Muscle of leg (tissue), 11 donors: ENCODE measurements around the gene CPSF3. TPM values are rescaled to one million over a fixed set of nuclear protein-coding genes. Genes with fewer than 3 reads are reported as not detected.
"Not testable (repeated sequence)": the region's sequence is repeated elsewhere in the genome, so short reads cannot be mapped to it uniquely, and the experiment has no call there.

Experiments
- DNase-seq: peaks from one replicate; pipeline ENCODE4 v3.0.0; 2013
- H3K27ac ChIP-seq: one replicate; pipeline ENCODE4 v1.5.1; 2013; ENCODE audit warnings: mild to moderate bottlenecking, low read length, control low read depth
- H3K27me3 ChIP-seq: one replicate; pipeline ENCODE4 v1.6.1; 2013; ENCODE audit warnings: low read length; ENCODE audit not compliant: control insufficient read depth, insufficient read depth
- H3K36me3 ChIP-seq: one replicate; pipeline ENCODE4 v1.6.1; 2013; ENCODE audit warnings: low read length; ENCODE audit not compliant: control insufficient read depth, insufficient read depth
- H3K4me1 ChIP-seq: one replicate; pipeline ENCODE4 v1.6.1; 2013; ENCODE audit warnings: low read length; ENCODE audit not compliant: control insufficient read depth, insufficient read depth
- H3K4me3 ChIP-seq: one replicate; pipeline ENCODE4 v1.5.1; 2013; ENCODE audit warnings: low read length, control low read depth
- H3K9me3 ChIP-seq: replicated peaks from 2 replicates; pipeline ENCODE4 v1.6.1; 2013; ENCODE audit warnings: low read depth, low read length; ENCODE audit not compliant: control insufficient read depth
- WGBS: methylation state at CpG from one replicate; pipeline ENCODE4 v1.1.5; 2013; ENCODE audit warnings: missing lambda C conversion rate; ENCODE audit not compliant: insufficient coverage; 5-methylcytosine and 5-hydroxymethylcytosine counted together
- polyA plus RNA-seq, 8 donors: library from polyadenylated mRNA; unstranded; fragments of 120-200 nt; gene quantifications; one replicate each; pipeline versions ENCODE4 v1.2.1 to v1.2.3, GENCODE V29; 2013; ENCODE audit warnings: inconsistent platforms in 1 of 8, low replicate concordance in 1 of 8; ENCODE audit not compliant: insufficient read length in 8 of 8, insufficient read depth in 1 of 8
- total RNA-seq: library from RNA; stranded (reverse); fragments of 120-200 nt; gene quantifications from one replicate; pipeline ENCODE4 v1.2.4, GENCODE V29; 2013

Gene CPSF3
- total and polyA plus RNA-seq, 9 donors, result 31.3 to 37.8 (median 34.9) TPM

DNA sequence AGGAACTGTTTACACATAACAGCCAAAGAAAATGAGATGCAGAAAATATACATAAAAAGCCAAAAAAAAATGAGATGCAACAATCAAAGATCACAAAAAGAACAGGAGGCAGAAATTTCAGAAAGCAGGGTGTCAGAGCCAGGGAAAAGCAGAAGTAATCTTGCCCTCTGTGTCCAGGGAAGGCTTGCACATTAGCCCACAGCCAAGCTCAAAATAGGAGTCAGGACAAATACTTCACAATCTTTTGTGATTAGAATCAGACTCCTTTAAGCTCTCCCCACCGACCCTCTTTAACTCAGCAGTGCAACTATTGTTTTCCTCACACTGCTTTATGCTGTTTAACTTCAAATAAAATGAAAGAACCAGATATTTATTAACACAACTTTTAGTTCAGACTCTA, 85.5 kb downstream of the CPSF3 start:
- H3K36me3 ChIP-seq, result peaks cover 31% of the 10 kb centered on the region
- H3K27ac ChIP-seq, result no peak overlapping the region
- no peak for DNase-seq
- no CpG with 5 or more reads among the region's 1 CpG for WGBS
- no peaks in the 10 kb centered on the region for H3K27me3 ChIP-seq
- H3K4me3 ChIP-seq, result no peak overlapping the region
- H3K4me1 ChIP-seq, result no peaks in the 10 kb centered on the region
- no peaks in the 10 kb centered on the region for H3K9me3 ChIP-seq

DNA sequence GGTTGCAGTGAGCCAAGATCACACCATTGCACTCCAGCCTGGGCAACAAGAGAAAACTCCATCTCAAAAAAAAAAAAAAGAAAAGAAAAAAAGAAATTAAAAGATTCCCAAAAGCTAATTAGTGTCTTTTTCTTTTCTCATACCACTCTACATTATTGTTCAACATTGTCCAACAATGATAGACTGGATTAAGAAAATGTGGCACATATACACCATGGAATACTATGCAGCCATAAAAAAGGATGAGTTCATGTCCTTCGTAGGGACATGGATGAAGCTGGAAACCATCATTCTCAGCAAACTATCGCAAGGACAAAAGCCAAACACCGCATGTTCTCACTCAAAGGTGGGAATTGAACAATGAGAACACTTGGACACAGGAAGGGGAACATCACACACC, 90.5 kb downstream of the CPSF3 start:
- H3K4me1 ChIP-seq, DNase-seq, H3K27ac ChIP-seq, H3K9me3 ChIP-seq, H3K27me3 ChIP-seq, H3K4me3 ChIP-seq: not testable (repeated sequence)
- no CpG with 5 or more reads among the region's 3 CpGs for whole genome bisulfite sequencing
- H3K36me3 ChIP-seq, result peaks cover 43% of the 10 kb centered on the region

DNA sequence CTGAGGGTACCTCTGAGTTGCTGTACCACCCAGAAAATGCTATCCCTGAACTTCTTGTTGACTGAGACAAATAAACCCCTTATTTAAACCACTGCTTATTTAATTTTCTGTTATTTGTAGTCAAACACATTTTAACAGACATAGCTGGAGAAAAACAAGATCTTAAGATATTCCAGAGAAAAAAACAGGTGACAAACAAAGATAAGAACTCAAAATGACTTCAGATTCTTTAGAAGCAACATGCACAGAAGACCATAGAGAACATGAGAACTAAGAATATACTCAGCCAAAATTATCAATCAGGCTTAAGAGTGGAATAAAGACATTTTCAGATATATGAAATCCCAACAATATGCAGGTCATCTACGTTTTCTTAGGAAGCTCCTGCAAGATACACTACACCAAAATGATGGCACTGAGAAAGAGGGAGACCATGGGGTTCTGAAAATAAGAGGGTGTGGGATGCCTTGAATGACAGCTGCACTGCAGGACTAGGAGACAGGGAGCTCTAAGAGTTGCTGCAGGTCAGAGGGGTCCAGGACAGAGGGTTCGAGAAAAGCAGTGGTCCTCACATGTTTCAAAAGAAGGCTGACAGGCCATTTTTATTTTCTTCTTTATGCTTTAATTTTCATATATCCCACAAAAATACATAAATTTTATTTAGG, 93.8 kb downstream of the CPSF3 start:
- no peak for DNase-seq
- Histone ChIP-seq H3K27ac (no peak overlapping the region), H3K4me1 (no peaks in the 10 kb centered on the region), H3K4me3 (no peak overlapping the region), H3K9me3 (no peaks in the 10 kb centered on the region), H3K36me3 (peaks cover 51% of the 10 kb centered on the region), H3K27me3 (no peaks in the 10 kb centered on the region)
- no CpG with 5 or more reads among the region's 2 CpGs for WGBS

GRCh38 chr2:9518163-9518562, 94.7 kb downstream of the CPSF3 start:
- no peaks in the 10 kb centered on the region for H3K9me3 ChIP-seq
- WGBS, result 86% methylated on average over 1 of the region's 3 CpGs
- H3K4me1 ChIP-seq, result no peaks in the 10 kb centered on the region
- no peaks in the 10 kb centered on the region for H3K27me3 ChIP-seq
- H3K4me3 ChIP-seq, result no peak overlapping the region
- peaks cover 45% of the 10 kb centered on the region for H3K36me3 ChIP-seq
- no peak overlapping the region for H3K27ac ChIP-seq
- no peak for DNase-seq

- H3K4me1 ChIP-seq, result no peaks in the 10 kb centered on the region
- no peak overlapping the region for H3K4me3 ChIP-seq
- H3K27ac ChIP-seq, result no peak overlapping the region
- DNase-seq, result no peak
- H3K9me3 ChIP-seq, result no peaks in the 10 kb centered on the region
- 95% methylated on average over 4 of the region's 7 CpGs for WGBS
- peaks cover 44% of the 10 kb centered on the region for H3K36me3 ChIP-seq
- no peaks in the 10 kb centered on the region for H3K27me3 ChIP-seq
Observed at GRCh38 chr2:9518780-9519179, 95.3 kb downstream of the CPSF3 start.

- no peak overlapping the region for H3K27ac ChIP-seq
- no CpG with 5 or more reads among the region's 2 CpGs for WGBS
- H3K36me3 ChIP-seq, result peaks cover 48% of the 10 kb centered on the region
Observed at GRCh38 chr2:9519250-9519649, 95.8 kb downstream of the CPSF3 start.

More at GRCh38 chr2:9519250-9519649, 95.8 kb downstream of the CPSF3 start:
- H3K4me3 ChIP-seq, result no peak overlapping the region
- no peaks in the 10 kb centered on the region for H3K9me3 ChIP-seq
- no peaks in the 10 kb centered on the region for H3K27me3 ChIP-seq
- no peaks in the 10 kb centered on the region for H3K4me1 ChIP-seq
- DNase-seq, result no peak

Other genes with a start within 250 kb of the CPSF3 start
- 12.1 TPM for gene ASAP2, start 216.8 kb upstream of the CPSF3 start, total RNA-seq
- gene ASAP2, start 216.8 kb upstream of the CPSF3 start, polyA plus RNA-seq, result 10 to 100 TPM; 14.1 to 30.8 (median 20.0) TPM
- 43.3 TPM for gene ITGB1BP1, start 126 bp upstream of the CPSF3 start, total RNA-seq
- 100 to 1,000 TPM in 1 of 8 donors, 10 to 100 TPM in 7; 66.1 to 107 (median 86.6) TPM for gene ITGB1BP1, start 126 bp upstream of the CPSF3 start, polyA plus RNA-seq
- 70.3 TPM for gene IAH1, start 50.9 kb downstream of the CPSF3 start, total RNA-seq
- gene IAH1, start 50.9 kb downstream of the CPSF3 start, polyA plus RNA-seq, result 10 to 100 TPM; 45.7 to 57.6 (median 50.2) TPM
- gene ADAM17, start 132.2 kb downstream of the CPSF3 start, total RNA-seq, result 20.0 TPM
- 10 to 100 TPM; 20.7 to 31.4 (median 25.5) TPM for gene ADAM17, start 132.2 kb downstream of the CPSF3 start, polyA plus RNA-seq
- 103 TPM for gene YWHAQ, start 207.3 kb downstream of the CPSF3 start, total RNA-seq
- 100 to 1,000 TPM; 175 to 249 (median 208) TPM for gene YWHAQ, start 207.3 kb downstream of the CPSF3 start, polyA plus RNA-seq